ENCODE results near the gene VGF.

GRCh38 chr7:101126651-101127459, 38.5 kb downstream of the VGF start, which contains the start of gene SERPINE1:
- TF ChIP-seq CTCF (conservative IDR thresholded peaks at IDR 0.05 in 1 of 2, IDR thresholded peaks at IDR 0.05 in 1 of 2; ENCODE audit: extremely low read depth in 1 of 2, insufficient read depth in 1 of 2, low read depth in 1 of 2, low read length in 2 of 2) (peak in 1 of 2 donors; percentile 22), EZH2 (IDR thresholded peaks at IDR 0.05; ENCODE audit: borderline replicate concordance, low read length) (no peak)
